Loucy (cell line): ENCODE data around the gene UVSSA.

Source experiments
- CTCF ChIP-seq: fragments of 200-600 bp; sonication (generic); conservative IDR thresholded peaks from 2 replicates; pipeline ENCODE4 v1.5.1; 2014; ENCODE audit warnings: mild to moderate bottlenecking, antibody characterized with exemption, low read length
- EZH2phosphoT487 ChIP-seq: fragments of 200-600 bp; IDR thresholded peaks from 2 replicates; pipeline ENCODE4 v1.6.1; 2018; ENCODE audit warnings: antibody characterized with exemption, mild to moderate bottlenecking, moderate library complexity, borderline replicate concordance

- no peak for TF ChIP-seq CTCF
- no peak for TF ChIP-seq EZH2phosphoT487
These were observed 60.8 kb downstream of the UVSSA start for GRCh38 chr4:1407657-1408333.
